WTC11 (cell line): Measurements from ENCODE around the gene GSTT4.

Source experiments
- CREM ChIP-seq: sonication (generic); formaldehyde crosslinking; IDR thresholded peaks from 2 replicates; pipeline ENCODE4 v1.8.1; 2022; ENCODE audit warnings: mild to moderate bottlenecking, missing genetic modification reagents, moderate library complexity
- CTCF ChIP-seq: fragments of 200-600 bp; IDR thresholded peaks from 2 replicates; pipeline ENCODE4 v1.8.0; 2022; ENCODE audit warnings: antibody characterized with exemption
- GABPB1 ChIP-seq: sonication (generic); formaldehyde crosslinking; IDR thresholded peaks from 2 replicates; pipeline ENCODE4 v1.8.1; 2023; ENCODE audit warnings: mild to moderate bottlenecking, missing genetic modification reagents
- ZBTB21 ChIP-seq: sonication (generic); formaldehyde crosslinking; IDR thresholded peaks from 2 replicates; pipeline ENCODE4 v1.8.1; 2023; ENCODE audit warnings: mild to moderate bottlenecking, missing genetic modification reagents, borderline replicate concordance

GRCh38 chr22:24005201-24005600 lies at the start of gene GSTT4:
- no peak for TF ChIP-seq CREM (CRISPR knock-in tag)
- no peak for TF ChIP-seq GABPB1 (CRISPR knock-in tag)
- TF ChIP-seq CTCF: no peak
- no peak for TF ChIP-seq ZBTB21
